ENCODE data around the gene EFNA5.

The EFNA5 gene

DNA sequence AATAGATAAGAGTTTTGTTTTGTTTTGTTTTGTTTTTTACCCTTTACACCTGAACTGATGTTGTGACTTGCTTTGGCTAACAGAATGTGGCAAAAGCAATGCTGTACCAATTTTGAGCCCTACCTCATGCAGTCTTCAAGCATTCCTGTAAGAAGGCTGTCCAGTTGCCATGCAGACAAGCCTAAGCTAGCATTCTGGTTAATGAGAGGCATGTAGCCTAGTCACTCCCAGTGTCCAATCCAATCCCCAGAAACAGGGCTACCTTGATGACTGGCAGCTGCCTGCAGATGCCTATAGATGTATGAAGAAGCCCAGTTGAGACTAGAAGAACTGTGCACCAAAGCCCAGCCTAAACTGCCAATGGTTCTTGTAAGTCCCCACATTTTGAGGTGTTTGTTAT, 9.4 kb upstream of the EFNA5 start:
- no peak for ATAC-seq
- no peak for TF ChIP-seq GLIS3 (CRISPR knock-in tag; IDR thresholded peaks at IDR 0.05)
- no peak for TF ChIP-seq TOX (CRISPR knock-in tag; IDR thresholded peaks at IDR 0.05; ENCODE audit: borderline replicate concordance)

DNA sequence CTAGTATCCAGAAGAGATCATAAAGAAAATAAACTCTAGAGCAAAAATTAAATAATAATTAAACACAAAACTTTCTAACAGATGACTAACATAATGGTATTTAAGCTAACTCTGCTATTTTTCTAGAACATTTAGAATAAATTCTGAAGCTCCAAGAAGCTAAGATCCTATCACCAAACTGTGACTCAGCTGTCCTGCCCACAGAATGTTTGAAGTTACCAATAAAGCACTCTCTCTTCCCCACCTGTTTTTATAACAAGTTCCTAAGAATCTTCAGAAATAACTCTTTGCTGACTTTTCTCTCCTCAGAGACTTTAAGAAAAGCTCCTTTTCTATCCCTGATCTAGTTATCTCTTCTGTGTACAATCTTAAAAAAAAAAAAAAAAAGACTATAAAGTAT, 6.0 kb upstream of the EFNA5 start:
- no peak for ATAC-seq
- no peak for TF ChIP-seq ZC3H10 (CRISPR knock-in tag; IDR thresholded peaks at IDR 0.05)
- no peak for TF ChIP-seq TCF4 (CRISPR knock-in tag; IDR thresholded peaks at IDR 0.05; ENCODE audit: borderline replicate concordance)
- TF ChIP-seq GLIS3 (CRISPR knock-in tag; IDR thresholded peaks at IDR 0.05) = no peak
- no peak for TF ChIP-seq ESRRG (CRISPR knock-in tag; IDR thresholded peaks at IDR 0.05)
- TF ChIP-seq, protein P1, sequence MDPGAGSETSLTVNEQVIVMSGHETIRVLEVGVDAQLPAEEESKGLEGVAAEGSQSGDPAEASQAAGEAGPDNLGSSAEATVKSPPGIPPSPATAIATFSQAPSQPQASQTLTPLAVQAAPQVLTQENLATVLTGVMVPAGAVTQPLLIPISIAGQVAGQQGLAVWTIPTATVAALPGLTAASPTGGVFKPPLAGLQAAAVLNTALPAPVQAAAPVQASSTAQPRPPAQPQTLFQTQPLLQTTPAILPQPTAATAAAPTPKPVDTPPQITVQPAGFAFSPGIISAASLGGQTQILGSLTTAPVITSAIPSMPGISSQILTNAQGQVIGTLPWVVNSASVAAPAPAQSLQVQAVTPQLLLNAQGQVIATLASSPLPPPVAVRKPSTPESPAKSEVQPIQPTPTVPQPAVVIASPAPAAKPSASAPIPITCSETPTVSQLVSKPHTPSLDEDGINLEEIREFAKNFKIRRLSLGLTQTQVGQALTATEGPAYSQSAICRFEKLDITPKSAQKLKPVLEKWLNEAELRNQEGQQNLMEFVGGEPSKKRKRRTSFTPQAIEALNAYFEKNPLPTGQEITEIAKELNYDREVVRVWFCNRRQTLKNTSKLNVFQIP (CRISPR knock-in tag; IDR thresholded peaks at IDR 0.05; ENCODE audit: borderline replicate concordance, low read depth) = no peak
- TF ChIP-seq, protein P2, sequence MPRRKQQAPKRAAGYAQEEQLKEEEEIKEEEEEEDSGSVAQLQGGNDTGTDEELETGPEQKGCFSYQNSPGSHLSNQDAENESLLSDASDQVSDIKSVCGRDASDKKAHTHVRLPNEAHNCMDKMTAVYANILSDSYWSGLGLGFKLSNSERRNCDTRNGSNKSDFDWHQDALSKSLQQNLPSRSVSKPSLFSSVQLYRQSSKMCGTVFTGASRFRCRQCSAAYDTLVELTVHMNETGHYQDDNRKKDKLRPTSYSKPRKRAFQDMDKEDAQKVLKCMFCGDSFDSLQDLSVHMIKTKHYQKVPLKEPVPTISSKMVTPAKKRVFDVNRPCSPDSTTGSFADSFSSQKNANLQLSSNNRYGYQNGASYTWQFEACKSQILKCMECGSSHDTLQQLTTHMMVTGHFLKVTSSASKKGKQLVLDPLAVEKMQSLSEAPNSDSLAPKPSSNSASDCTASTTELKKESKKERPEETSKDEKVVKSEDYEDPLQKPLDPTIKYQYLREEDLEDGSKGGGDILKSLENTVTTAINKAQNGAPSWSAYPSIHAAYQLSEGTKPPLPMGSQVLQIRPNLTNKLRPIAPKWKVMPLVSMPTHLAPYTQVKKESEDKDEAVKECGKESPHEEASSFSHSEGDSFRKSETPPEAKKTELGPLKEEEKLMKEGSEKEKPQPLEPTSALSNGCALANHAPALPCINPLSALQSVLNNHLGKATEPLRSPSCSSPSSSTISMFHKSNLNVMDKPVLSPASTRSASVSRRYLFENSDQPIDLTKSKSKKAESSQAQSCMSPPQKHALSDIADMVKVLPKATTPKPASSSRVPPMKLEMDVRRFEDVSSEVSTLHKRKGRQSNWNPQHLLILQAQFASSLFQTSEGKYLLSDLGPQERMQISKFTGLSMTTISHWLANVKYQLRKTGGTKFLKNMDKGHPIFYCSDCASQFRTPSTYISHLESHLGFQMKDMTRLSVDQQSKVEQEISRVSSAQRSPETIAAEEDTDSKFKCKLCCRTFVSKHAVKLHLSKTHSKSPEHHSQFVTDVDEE (CRISPR knock-in tag; IDR thresholded peaks at IDR 0.05) = no peak
- TF ChIP-seq ZNF565 (CRISPR knock-in tag; conservative IDR thresholded peaks at IDR 0.05; ENCODE audit: low read depth) = no peak
- TF ChIP-seq TOX (CRISPR knock-in tag; IDR thresholded peaks at IDR 0.05; ENCODE audit: borderline replicate concordance) = no peak
- TF ChIP-seq ARNTL (CRISPR knock-in tag; IDR thresholded peaks at IDR 0.05; ENCODE audit: borderline replicate concordance, low read depth) = no peak
- TF ChIP-seq SNAI2 (CRISPR knock-in tag; IDR thresholded peaks at IDR 0.05) = no peak

DNA sequence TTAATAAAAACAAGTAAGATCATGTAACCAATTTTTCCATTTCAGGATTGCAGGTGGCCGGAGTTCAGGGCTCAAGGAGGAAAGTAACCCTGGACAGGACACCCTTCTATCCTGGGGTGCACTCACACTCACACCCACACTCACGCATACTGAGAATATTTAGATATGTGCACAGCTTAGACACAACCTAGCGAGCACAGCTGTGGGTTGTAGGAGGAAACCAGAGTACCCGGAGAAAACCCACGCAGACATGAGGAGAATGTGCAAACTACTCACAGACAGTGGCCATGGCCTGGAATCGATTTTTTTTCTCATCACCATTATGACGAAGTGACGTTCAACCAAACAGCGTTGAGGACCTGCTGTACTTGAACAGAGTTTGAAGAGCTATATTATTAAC, 4.5 kb upstream of the EFNA5 start:
- no peak for ATAC-seq
- TF ChIP-seq, protein P2 (CRISPR knock-in tag; IDR thresholded peaks at IDR 0.05) = no peak
- TF ChIP-seq TCF4 (CRISPR knock-in tag; IDR thresholded peaks at IDR 0.05; ENCODE audit: borderline replicate concordance) (no peak), BACH2 (CRISPR knock-in tag; IDR thresholded peaks at IDR 0.05; ENCODE audit: borderline replicate concordance) (no peak), ESRRG (CRISPR knock-in tag; IDR thresholded peaks at IDR 0.05) (no peak), ZFP3 (CRISPR knock-in tag; IDR thresholded peaks at IDR 0.05) (no peak), ZNF8 (CRISPR knock-in tag; IDR thresholded peaks at IDR 0.05) (no peak), PPARA (CRISPR knock-in tag; IDR thresholded peaks at IDR 0.05; ENCODE audit: borderline replicate concordance) (no peak), ARNTL (CRISPR knock-in tag; IDR thresholded peaks at IDR 0.05; ENCODE audit: borderline replicate concordance, low read depth) (no peak), ZNF565 (CRISPR knock-in tag; conservative IDR thresholded peaks at IDR 0.05; ENCODE audit: low read depth) (no peak), CSDC2 (CRISPR knock-in tag; IDR thresholded peaks at IDR 0.05) (no peak)
- TF ChIP-seq, protein P3, sequence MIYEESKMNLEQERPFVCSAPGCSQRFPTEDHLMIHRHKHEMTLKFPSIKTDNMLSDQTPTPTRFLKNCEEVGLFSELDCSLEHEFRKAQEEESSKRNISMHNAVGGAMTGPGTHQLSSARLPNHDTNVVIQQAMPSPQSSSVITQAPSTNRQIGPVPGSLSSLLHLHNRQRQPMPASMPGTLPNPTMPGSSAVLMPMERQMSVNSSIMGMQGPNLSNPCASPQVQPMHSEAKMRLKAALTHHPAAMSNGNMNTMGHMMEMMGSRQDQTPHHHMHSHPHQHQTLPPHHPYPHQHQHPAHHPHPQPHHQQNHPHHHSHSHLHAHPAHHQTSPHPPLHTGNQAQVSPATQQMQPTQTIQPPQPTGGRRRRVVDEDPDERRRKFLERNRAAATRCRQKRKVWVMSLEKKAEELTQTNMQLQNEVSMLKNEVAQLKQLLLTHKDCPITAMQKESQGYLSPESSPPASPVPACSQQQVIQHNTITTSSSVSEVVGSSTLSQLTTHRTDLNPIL (CRISPR knock-in tag; IDR thresholded peaks at IDR 0.05; ENCODE audit: low read depth) = no peak
- TF ChIP-seq, protein P4, sequence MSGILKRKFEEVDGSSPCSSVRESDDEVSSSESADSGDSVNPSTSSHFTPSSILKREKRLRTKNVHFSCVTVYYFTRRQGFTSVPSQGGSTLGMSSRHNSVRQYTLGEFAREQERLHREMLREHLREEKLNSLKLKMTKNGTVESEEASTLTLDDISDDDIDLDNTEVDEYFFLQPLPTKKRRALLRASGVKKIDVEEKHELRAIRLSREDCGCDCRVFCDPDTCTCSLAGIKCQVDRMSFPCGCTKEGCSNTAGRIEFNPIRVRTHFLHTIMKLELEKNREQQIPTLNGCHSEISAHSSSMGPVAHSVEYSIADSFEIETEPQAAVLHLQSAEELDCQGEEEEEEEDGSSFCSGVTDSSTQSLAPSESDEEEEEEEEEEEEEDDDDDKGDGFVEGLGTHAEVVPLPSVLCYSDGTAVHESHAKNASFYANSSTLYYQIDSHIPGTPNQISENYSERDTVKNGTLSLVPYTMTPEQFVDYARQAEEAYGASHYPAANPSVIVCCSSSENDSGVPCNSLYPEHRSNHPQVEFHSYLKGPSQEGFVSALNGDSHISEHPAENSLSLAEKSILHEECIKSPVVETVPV (CRISPR knock-in tag; IDR thresholded peaks at IDR 0.05) = no peak
- TF ChIP-seq, protein P1 (CRISPR knock-in tag; IDR thresholded peaks at IDR 0.05; ENCODE audit: borderline replicate concordance, low read depth) = no peak
- TF ChIP-seq, protein P5, sequence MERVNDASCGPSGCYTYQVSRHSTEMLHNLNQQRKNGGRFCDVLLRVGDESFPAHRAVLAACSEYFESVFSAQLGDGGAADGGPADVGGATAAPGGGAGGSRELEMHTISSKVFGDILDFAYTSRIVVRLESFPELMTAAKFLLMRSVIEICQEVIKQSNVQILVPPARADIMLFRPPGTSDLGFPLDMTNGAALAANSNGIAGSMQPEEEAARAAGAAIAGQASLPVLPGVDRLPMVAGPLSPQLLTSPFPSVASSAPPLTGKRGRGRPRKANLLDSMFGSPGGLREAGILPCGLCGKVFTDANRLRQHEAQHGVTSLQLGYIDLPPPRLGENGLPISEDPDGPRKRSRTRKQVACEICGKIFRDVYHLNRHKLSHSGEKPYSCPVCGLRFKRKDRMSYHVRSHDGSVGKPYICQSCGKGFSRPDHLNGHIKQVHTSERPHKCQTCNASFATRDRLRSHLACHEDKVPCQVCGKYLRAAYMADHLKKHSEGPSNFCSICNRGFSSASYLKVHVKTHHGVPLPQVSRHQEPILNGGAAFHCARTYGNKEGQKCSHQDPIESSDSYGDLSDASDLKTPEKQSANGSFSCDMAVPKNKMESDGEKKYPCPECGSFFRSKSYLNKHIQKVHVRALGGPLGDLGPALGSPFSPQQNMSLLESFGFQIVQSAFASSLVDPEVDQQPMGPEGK (CRISPR knock-in tag; IDR thresholded peaks at IDR 0.05; ENCODE audit: borderline replicate concordance) = no peak
